Right cardiac atrium (tissue), 5 donors: ENCODE results near the gene FOXL3. TPM values are rescaled to one million over a fixed set of nuclear protein-coding genes. Genes with fewer than 3 reads are reported as not detected.
A peak's percentile ranks its signal among the peaks of the same experiment; 100 is the strongest.

ENCODE experiments used
- ATAC-seq, 2 donors: fragments of 200-7000 bp; cut with Tn5 transposase; one replicate each; pipeline versions ENCODE4 v1.8.0 to v1.9.1; 2020; ENCODE audit warnings: moderate library complexity in 2 of 2, mild to moderate bottlenecking in 1 of 2
- DNase-seq, 3 donors: peaks; one replicate each; pipeline ENCODE4 v3.0.0-alpha.2; 2020
- H3K27ac ChIP-seq: one replicate; pipeline ENCODE4 v1.5.1; 2013; ENCODE audit warnings: mild to moderate bottlenecking, low read length, control low read depth, moderate library complexity
- H3K27me3 ChIP-seq: one replicate; pipeline ENCODE4 v1.6.1; 2013; ENCODE audit not compliant: control insufficient read depth, insufficient read depth
- H3K4me1 ChIP-seq: one replicate; pipeline ENCODE4 v1.6.1; 2013; ENCODE audit warnings: low read length; ENCODE audit not compliant: control insufficient read depth, insufficient read depth
- H3K4me3 ChIP-seq: one replicate; pipeline ENCODE4 v1.5.1; 2013; ENCODE audit warnings: low read length, control low read depth
- H3K9me3 ChIP-seq: one replicate; pipeline ENCODE4 v1.6.1; 2013; ENCODE audit warnings: low read length; ENCODE audit not compliant: control insufficient read depth
- WGBS: extraction: QIAGEN DNeasy Blood & Tissue Kit; methylation state at CpG from one replicate; pipeline ENCODE4 v1.1.7; 2013; 5-methylcytosine and 5-hydroxymethylcytosine counted together
- intact Hi-C, 4 donors: fragments of 100-400 bp; cut with DNase I; formaldehyde crosslinking; loops; one replicate each; pipeline versions ENCODE4 v1.11.0 to v1.14.0; 2022 to 2023
- polyA plus RNA-seq: library from polyadenylated mRNA; stranded (reverse); fragments of 200-250 nt; gene quantifications from one replicate; pipeline ENCODE4 v1.2.3, GENCODE V29; 2013
- total RNA-seq, 4 donors: library from RNA; stranded (reverse); fragmentation: NEBNext Ultra II Directional; extraction: Animal tissue kit (Norgen Biotek cat#: 25700); gene quantifications; one replicate each; pipeline ENCODE4 v1.2.1, GENCODE V29; 2021
- donor health status: healthy with polysubstance abuse.
- donor health status: DM: no; HTN: yes; CAD: no.
- donor health status: DM: no; HTN: no; CAD: no.
- donor health status: DM: no; HTN: yes; CAD: no; lungs with severe emphysema.
- donor health status: DM: yes; HTN: yes; CAD: no.

FOXL3 gene
- total and polyA plus RNA-seq, 5 donors: not detected

- intact Hi-C loops: no loop called here
- Histone ChIP-seq H3K4me3 (no peak overlapping the region), H3K27ac (no peak overlapping the region), H3K27me3 (no peaks in the 10 kb centered on the region), H3K9me3 (no peaks in the 10 kb centered on the region), H3K4me1 (no peaks in the 10 kb centered on the region)
- 97% methylated on average over 44 of the region's 44 CpGs for WGBS
- DNase-seq: peak; percentile 14 to 51 (median 43)
- ATAC-seq: no peak
Observed at GRCh38 chr7:255721-256361, 34.1 kb upstream of the FOXL3 start.

- no peak overlapping the region for H3K4me3 ChIP-seq
- DNase-seq (peak; percentile 10 to 59 (median 56)), ATAC-seq (no peak)
- H3K27me3 ChIP-seq: no peaks in the 10 kb centered on the region
- intact Hi-C loops: no loop called here
- no peaks in the 10 kb centered on the region for H3K9me3 ChIP-seq
- WGBS: 98% methylated on average over 38 of the region's 38 CpGs
- no peak overlapping the region for H3K27ac ChIP-seq
- no peaks in the 10 kb centered on the region for H3K4me1 ChIP-seq
Observed at GRCh38 chr7:256461-256940, 33.5 kb upstream of the FOXL3 start.

GRCh38 chr7:256981-257646 lies 32.9 kb upstream of the FOXL3 start:
- no peak overlapping the region for H3K27ac ChIP-seq
- ATAC-seq: no peak
- no peaks in the 10 kb centered on the region for H3K4me1 ChIP-seq
- DNase-seq: peak; percentile 5 to 44 (median 32)
- WGBS: 96% methylated on average over 29 of the region's 29 CpGs
- H3K27me3 ChIP-seq: no peaks in the 10 kb centered on the region
- no peaks in the 10 kb centered on the region for H3K9me3 ChIP-seq
- H3K4me3 ChIP-seq: no peak overlapping the region
- intact Hi-C loops: no loop called here

- no peaks in the 10 kb centered on the region for H3K4me1 ChIP-seq
- DNase-seq: peak in 1 of 3 donors; percentile 44
- no peak overlapping the region for H3K27ac ChIP-seq
- intact Hi-C loops: no loop called here
- no peaks in the 10 kb centered on the region for H3K27me3 ChIP-seq
- no peak overlapping the region for H3K4me3 ChIP-seq
- ATAC-seq: no peak
- no peaks in the 10 kb centered on the region for H3K9me3 ChIP-seq
- WGBS: 66% methylated on average over 5 of the region's 5 CpGs
Observed at GRCh38 chr7:257647-257992, 32.4 kb upstream of the FOXL3 start.

- H3K4me1 ChIP-seq: no peaks in the 10 kb centered on the region
- no peak overlapping the region for H3K27ac ChIP-seq
- no peaks in the 10 kb centered on the region for H3K27me3 ChIP-seq
- H3K9me3 ChIP-seq: no peaks in the 10 kb centered on the region
- 96% methylated on average over 31 of the region's 31 CpGs for WGBS
- intact Hi-C loops: no loop called here
- peak in 1 of 2 donors; percentile 3 for ATAC-seq
- H3K4me3 ChIP-seq: no peak overlapping the region
- peak in 2 of 3 donors; percentile 11 to 39 for DNase-seq
Observed at GRCh38 chr7:258476-259190, 31.3 kb upstream of the FOXL3 start.

- H3K9me3 ChIP-seq: no peaks in the 10 kb centered on the region
- H3K4me3 ChIP-seq: no peak overlapping the region
- DNase-seq: peak in 1 of 3 donors; percentile 47
Observed at GRCh38 chr7:259191-259505, 30.8 kb upstream of the FOXL3 start.

GRCh38 chr7:259751-260405 lies 30.1 kb upstream of the FOXL3 start:
- no peaks in the 10 kb centered on the region for H3K27me3 ChIP-seq
- 94% methylated on average over 44 of the region's 44 CpGs for WGBS
- H3K4me1 ChIP-seq: no peaks in the 10 kb centered on the region
- intact Hi-C loops: no loop called here
- H3K27ac ChIP-seq: no peak overlapping the region
- DNase-seq (peak in 2 of 3 donors; percentile 12 to 46), ATAC-seq (no peak)
- no peak overlapping the region for H3K4me3 ChIP-seq
- no peaks in the 10 kb centered on the region for H3K9me3 ChIP-seq

More at GRCh38 chr7:259191-259505, 30.8 kb upstream of the FOXL3 start:
- no peak for ATAC-seq
- H3K27ac ChIP-seq: no peak overlapping the region
- WGBS: 95% methylated on average over 15 of the region's 15 CpGs
- intact Hi-C loops: no loop called here
- H3K27me3 ChIP-seq: no peaks in the 10 kb centered on the region
- H3K4me1 ChIP-seq: no peaks in the 10 kb centered on the region

- Histone ChIP-seq H3K27ac (no peak overlapping the region), H3K4me1 (no peaks in the 10 kb centered on the region), H3K9me3 (no peaks in the 10 kb centered on the region), H3K4me3 (no peak overlapping the region), H3K27me3 (no peaks in the 10 kb centered on the region)
- intact Hi-C loops: no loop called here
- ATAC-seq: peak; percentile 7 to 9
- DNase-seq: peak in 2 of 3 donors; percentile 11 to 44
- WGBS: 94% methylated on average over 35 of the region's 35 CpGs
Observed at GRCh38 chr7:260441-261281, 29.3 kb upstream of the FOXL3 start.

- Histone ChIP-seq H3K27me3 (no peaks in the 10 kb centered on the region), H3K4me1 (no peaks in the 10 kb centered on the region), H3K9me3 (no peaks in the 10 kb centered on the region), H3K27ac (no peak overlapping the region), H3K4me3 (no peak overlapping the region)
- WGBS: 91% methylated on average over 32 of the region's 32 CpGs
- DNase-seq: peak in 2 of 3 donors; percentile 10 to 32
- intact Hi-C loops: no loop called here
- no peak for ATAC-seq
Observed at GRCh38 chr7:261341-262250, 28.4 kb upstream of the FOXL3 start.

- Histone ChIP-seq H3K9me3 (no peaks in the 10 kb centered on the region), H3K27me3 (no peaks in the 10 kb centered on the region), H3K27ac (no peak overlapping the region), H3K4me1 (no peaks in the 10 kb centered on the region), H3K4me3 (no peak overlapping the region)
- peak in 2 of 3 donors; percentile 5 to 37 for DNase-seq
- ATAC-seq: no peak
- intact Hi-C loops: no loop called here
- 96% methylated on average over 9 of the region's 9 CpGs for WGBS
Observed at GRCh38 chr7:262251-262572, 27.8 kb upstream of the FOXL3 start.
